ENCODE results near the gene GPR18. TPM values are rescaled to one million over a fixed set of nuclear protein-coding genes. Genes with fewer than 3 reads are reported as not detected.
"Not testable (repeated sequence)": the region's sequence is repeated elsewhere in the genome, so short reads cannot be mapped to it uniquely, and the experiment has no call there.

The GPR18 gene
- total RNA-seq, 1 experiment from 2014 or later = not detected

DNA sequence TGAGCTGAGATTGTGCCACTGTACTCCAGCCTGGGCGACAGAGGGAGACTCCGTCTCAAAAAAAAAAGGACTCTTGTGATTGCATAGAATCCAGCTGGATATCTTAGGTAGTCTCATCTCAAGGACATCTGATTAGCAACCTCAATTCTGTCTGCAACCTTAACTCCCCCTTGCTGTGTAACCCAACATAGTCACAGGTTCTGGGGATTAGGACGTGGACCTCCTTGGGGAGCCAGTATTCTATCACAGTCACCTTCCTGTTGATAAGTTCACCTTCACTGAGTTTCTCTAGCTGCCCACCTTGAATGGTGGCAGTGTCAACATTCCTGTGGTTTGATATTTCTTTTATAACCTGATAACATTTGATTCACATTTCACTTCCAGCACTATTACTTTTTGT is 27.2 kb downstream of the GPR18 start:
- Histone ChIP-seq H3K9me2 (ENCODE audit: insufficient read depth) (no peaks in the 10 kb centered on the region), H3K36me3 (ENCODE audit: control insufficient read depth in 1 of 2, insufficient read depth in 2 of 2, low read length in 2 of 2) (no peaks in the 10 kb centered on the region), H3K9ac (ENCODE audit: low read length) (no peak overlapping the region), H3K27ac (ENCODE audit: low read depth, low read length) (no peak overlapping the region), H3K27me3 (ENCODE audit: insufficient read depth, low read length) (no peaks in the 10 kb centered on the region), H3K4me3 (replicated peaks in 1 of 2; ENCODE audit: low read depth in 1 of 2, low read length in 2 of 2) (no peak overlapping the region), H3K4me2 (ENCODE audit: low read length) (no peak overlapping the region), H4K20me1 (ENCODE audit: insufficient read depth) (no peaks in the 10 kb centered on the region), H2AFZ (ENCODE audit: low read depth, low read length, poor library complexity, severe bottlenecking) (no peak overlapping the region), H3K4me1 (ENCODE audit: control insufficient read depth in 1 of 2, insufficient read depth in 2 of 2, low read length in 2 of 2) (peaks cover 11% of the 10 kb centered on the region in 2 experiments; a peak in 3 of 4 replicates), H3K9me3 (ENCODE audit: control insufficient read depth in 1 of 2, insufficient read depth in 1 of 2, low read depth in 1 of 2, low read length in 2 of 2) (no peaks in the 10 kb centered on the region), H3K79me2 (ENCODE audit: insufficient read depth, low read length) (peaks cover 92% of the 10 kb centered on the region)
- no peak for ATAC-seq
- no peak for DNase-seq (ENCODE audit: low read depth, low spot score)
- POLR2A ChIA-PET = no interaction called here
- TF ChIP-seq, protein P1, sequence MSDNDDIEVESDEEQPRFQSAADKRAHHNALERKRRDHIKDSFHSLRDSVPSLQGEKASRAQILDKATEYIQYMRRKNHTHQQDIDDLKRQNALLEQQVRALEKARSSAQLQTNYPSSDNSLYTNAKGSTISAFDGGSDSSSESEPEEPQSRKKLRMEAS (IDR thresholded peaks at IDR 0.05) = no peak
- TF ChIP-seq JUND (IDR thresholded peaks at IDR 0.05) (no peak), ZFX (IDR thresholded peaks at IDR 0.05) (no peak)
- TF ChIP-seq, protein P2, sequence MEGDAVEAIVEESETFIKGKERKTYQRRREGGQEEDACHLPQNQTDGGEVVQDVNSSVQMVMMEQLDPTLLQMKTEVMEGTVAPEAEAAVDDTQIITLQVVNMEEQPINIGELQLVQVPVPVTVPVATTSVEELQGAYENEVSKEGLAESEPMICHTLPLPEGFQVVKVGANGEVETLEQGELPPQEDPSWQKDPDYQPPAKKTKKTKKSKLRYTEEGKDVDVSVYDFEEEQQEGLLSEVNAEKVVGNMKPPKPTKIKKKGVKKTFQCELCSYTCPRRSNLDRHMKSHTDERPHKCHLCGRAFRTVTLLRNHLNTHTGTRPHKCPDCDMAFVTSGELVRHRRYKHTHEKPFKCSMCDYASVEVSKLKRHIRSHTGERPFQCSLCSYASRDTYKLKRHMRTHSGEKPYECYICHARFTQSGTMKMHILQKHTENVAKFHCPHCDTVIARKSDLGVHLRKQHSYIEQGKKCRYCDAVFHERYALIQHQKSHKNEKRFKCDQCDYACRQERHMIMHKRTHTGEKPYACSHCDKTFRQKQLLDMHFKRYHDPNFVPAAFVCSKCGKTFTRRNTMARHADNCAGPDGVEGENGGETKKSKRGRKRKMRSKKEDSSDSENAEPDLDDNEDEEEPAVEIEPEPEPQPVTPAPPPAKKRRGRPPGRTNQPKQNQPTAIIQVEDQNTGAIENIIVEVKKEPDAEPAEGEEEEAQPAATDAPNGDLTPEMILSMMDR (IDR thresholded peaks at IDR 0.05 in 2 of 3, conservative IDR thresholded peaks at IDR 0.05 in 1 of 3; ENCODE audit: borderline replicate concordance in 1 of 3, insufficient read depth in 1 of 3, low read depth in 2 of 3, low read length in 2 of 3) = no peak
- intact Hi-C loops (cut with micrococcal nuclease) = no loop called here
- no TSS peak for BruUV-seq (replicated peaks)
- CTCF ChIA-PET = interaction anchor here (1.0 kb wide), 1 partner anchor 35 kb away, joined by 3 read pairs; no protein-coding TSS in a partner anchor
- RAD21 ChIA-PET (ENCODE audit: low non-redundant PET in 1 of 2, low total read pairs in 2 of 2, uncharacterized antibody in 2 of 2, unreplicated experiment in 2 of 2) = no interaction called here

DNA sequence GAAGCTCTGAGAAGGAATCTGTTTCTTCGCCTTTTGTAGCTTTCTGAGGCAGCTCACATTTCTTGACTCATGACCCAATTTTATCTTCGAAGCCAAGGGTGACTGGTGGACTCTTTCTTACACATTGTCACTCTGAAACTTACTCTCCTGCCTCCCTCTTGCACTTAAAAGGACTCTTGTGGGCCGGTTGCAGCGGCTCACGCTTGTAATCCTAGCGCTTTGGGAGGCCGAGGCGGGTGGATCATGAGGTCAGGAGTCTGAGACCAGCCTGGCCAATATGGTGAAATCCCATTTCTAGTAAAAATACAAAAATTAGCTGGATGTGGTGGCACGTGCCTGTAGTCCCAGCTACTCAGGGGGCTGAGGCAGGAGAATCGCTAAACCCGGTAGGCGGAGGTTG is 27.6 kb downstream of the GPR18 start:
- H3K4me3 ChIP-seq (replicated peaks in 1 of 2; ENCODE audit: low read depth in 1 of 2, low read length in 2 of 2); H4K20me1 ChIP-seq (ENCODE audit: insufficient read depth); H3K9me3 ChIP-seq (ENCODE audit: control insufficient read depth in 1 of 2, insufficient read depth in 1 of 2, low read depth in 1 of 2, low read length in 2 of 2); H3K9me2 ChIP-seq (ENCODE audit: insufficient read depth); H2AFZ ChIP-seq (ENCODE audit: low read depth, low read length, poor library complexity, severe bottlenecking); H3K27ac ChIP-seq (ENCODE audit: low read depth, low read length); H3K27me3 ChIP-seq (ENCODE audit: insufficient read depth, low read length); RAD21 ChIA-PET (ENCODE audit: low non-redundant PET in 1 of 2, low total read pairs in 2 of 2, uncharacterized antibody in 2 of 2, unreplicated experiment in 2 of 2); H3K9ac ChIP-seq (ENCODE audit: low read length); BruUV-seq (replicated peaks); H3K36me3 ChIP-seq (ENCODE audit: control insufficient read depth in 1 of 2, insufficient read depth in 2 of 2, low read length in 2 of 2); POLR2A ChIA-PET; H3K4me2 ChIP-seq (ENCODE audit: low read length); DNase-seq (ENCODE audit: low read depth, low spot score); intact Hi-C loops (cut with micrococcal nuclease); ATAC-seq: not testable (repeated sequence)
- CTCF ChIA-PET = interaction anchor here (1.0 kb wide), 1 partner anchor 35 kb away, joined by 3 read pairs; no protein-coding TSS in a partner anchor
- H3K4me1 ChIP-seq (ENCODE audit: control insufficient read depth in 1 of 2, insufficient read depth in 2 of 2, low read length in 2 of 2) = peaks cover 11% of the 10 kb centered on the region in 2 experiments; a peak in 3 of 4 replicates
- peaks cover 92% of the 10 kb centered on the region for H3K79me2 ChIP-seq (ENCODE audit: insufficient read depth, low read length)
